ENCODE measurements around the gene POM121L2. TPM values are rescaled to one million over a fixed set of nuclear protein-coding genes. Genes with fewer than 3 reads are reported as not detected.

POM121L2 gene
- polyA plus RNA-seq, 3 donors: not detected

GRCh38 chr6:27281105-27281539 is 31.0 kb downstream of the POM121L2 start:
- DNase-seq: no peak
- Histone ChIP-seq H3K79me2 (ENCODE audit: insufficient read depth, low read length) (no peaks in the 10 kb centered on the region), H3K4me2 (replicated peaks; ENCODE audit: extremely low read depth, low read length, poor library complexity, severe bottlenecking) (no peak overlapping the region), H3K27me3 (ENCODE audit: control insufficient read depth in 2 of 2, insufficient read depth in 2 of 2, low read length in 2 of 2) (peaks cover 75 to 93% of the 10 kb centered on the region in 2 donors), H3K9ac (ENCODE audit: insufficient read depth, low read length, poor library complexity, severe bottlenecking) (no peak overlapping the region), H3K4me1 (ENCODE audit: control insufficient read depth in 1 of 2, insufficient read depth in 2 of 2, low read length in 2 of 2) (no peaks in the 10 kb centered on the region), H2AFZ (ENCODE audit: insufficient read depth, low read depth, low read length, poor library complexity, severe bottlenecking) (no peak overlapping the region), H3K27ac (ENCODE audit: low read depth in 1 of 2, low read length in 2 of 2) (no peak overlapping the region), H4K20me1 (ENCODE audit: insufficient read depth, low read length) (no peaks in the 10 kb centered on the region), H3K9me3 (replicated peaks in 1 of 2; ENCODE audit: control insufficient read depth in 1 of 2, insufficient read depth in 1 of 2, low read length in 2 of 2) (peaks cover 36 to 80% of the 10 kb centered on the region in 2 donors), H3K36me3 (replicated peaks in 1 of 2; ENCODE audit: control insufficient read depth in 1 of 2, insufficient read depth in 2 of 2, low read length in 2 of 2) (no peaks in the 10 kb centered on the region), H3K4me3 (replicated peaks in 1 of 3; ENCODE audit: low read depth in 2 of 3, low read length in 3 of 3) (no peak overlapping the region)
- Mint-ChIP-seq H3K27me3 (ENCODE audit: low read depth in 3 of 3) (peaks cover 70 to 98% (median 91%) of the 10 kb centered on the region in 3 donors), H3K9me3 (peaks cover 25 to 72% (median 63%) of the 10 kb centered on the region in 7 donors), H3K36me3 (peaks cover 0 to 9% of the 10 kb centered on the region in 2 donors), H3K4me1 (peaks cover 5% of the 10 kb centered on the region), H3K4me3 (peak overlapping the region in 1 of 2 donors; percentile 79), H3K27ac (no peak overlapping the region)
- WGBS (ENCODE audit: insufficient coverage): 0% methylated on average over 1 of the region's 13 CpGs
- no peak for TF ChIP-seq CTCF (IDR thresholded peaks at IDR 0.05)
- intact Hi-C loops (cut with micrococcal nuclease): no loop called here

- no peaks in the 10 kb centered on the region for H4K20me1 ChIP-seq (ENCODE audit: insufficient read depth, low read length)
- 13% methylated on average over 4 of the region's 9 CpGs for whole genome bisulfite sequencing (ENCODE audit: insufficient coverage)
- Mint-ChIP-seq H3K4me3 (peak overlapping the region in 1 of 2 donors; percentile 79), H3K4me1 (peaks cover 5% of the 10 kb centered on the region), H3K9me3 (peaks cover 23 to 72% (median 60%) of the 10 kb centered on the region in 7 donors), H3K27me3 (ENCODE audit: low read depth in 3 of 3) (peaks cover 71 to 97% (median 91%) of the 10 kb centered on the region in 3 donors), H3K27ac (no peak overlapping the region), H3K36me3 (peaks cover 0 to 9% of the 10 kb centered on the region in 2 donors)
- H3K27me3 ChIP-seq (ENCODE audit: control insufficient read depth in 2 of 2, insufficient read depth in 2 of 2, low read length in 2 of 2): peaks cover 75 to 92% of the 10 kb centered on the region in 2 donors
- DNase-seq: no peak
- intact Hi-C loops (cut with micrococcal nuclease): no loop called here
- no peaks in the 10 kb centered on the region for H3K4me1 ChIP-seq (ENCODE audit: control insufficient read depth in 1 of 2, insufficient read depth in 2 of 2, low read length in 2 of 2)
- H3K36me3 ChIP-seq (replicated peaks in 1 of 2; ENCODE audit: control insufficient read depth in 1 of 2, insufficient read depth in 2 of 2, low read length in 2 of 2): no peaks in the 10 kb centered on the region
- no peak overlapping the region for H2AFZ ChIP-seq (ENCODE audit: insufficient read depth, low read depth, low read length, poor library complexity, severe bottlenecking)
- H3K9me3 ChIP-seq (replicated peaks in 1 of 2; ENCODE audit: control insufficient read depth in 1 of 2, insufficient read depth in 1 of 2, low read length in 2 of 2): peaks cover 36 to 81% of the 10 kb centered on the region in 2 donors
- no peak for TF ChIP-seq CTCF (IDR thresholded peaks at IDR 0.05)
- H3K79me2 ChIP-seq (ENCODE audit: insufficient read depth, low read length): no peaks in the 10 kb centered on the region
- no peak overlapping the region for H3K4me2 ChIP-seq (replicated peaks; ENCODE audit: extremely low read depth, low read length, poor library complexity, severe bottlenecking)
- H3K4me3 ChIP-seq (replicated peaks in 1 of 3; ENCODE audit: low read depth in 2 of 3, low read length in 3 of 3): no peak overlapping the region
- H3K9ac ChIP-seq (ENCODE audit: insufficient read depth, low read length, poor library complexity, severe bottlenecking): no peak overlapping the region
- no peak overlapping the region for H3K27ac ChIP-seq (ENCODE audit: low read depth in 1 of 2, low read length in 2 of 2)
These were observed 31.5 kb downstream of the POM121L2 start for GRCh38 chr6:27280540-27281000.
